ENCODE measurements around the gene TUBB2A.

- TF ChIP-seq MAX (IDR thresholded peaks at IDR 0.05; ENCODE audit: low read depth) (no peak), CTCF (IDR thresholded peaks at IDR 0.05) (peak; percentile 43), POLR2AphosphoS5 (IDR thresholded peaks at IDR 0.05; ENCODE audit: low read depth, low read length) (no peak), SIN3A (IDR thresholded peaks at IDR 0.05; ENCODE audit: borderline replicate concordance, low read depth, low read length) (no peak), TCF12 (IDR thresholded peaks at IDR 0.05) (no peak), TAF1 (IDR thresholded peaks at IDR 0.05; ENCODE audit: borderline replicate concordance, low read depth, low read length) (no peak), YY1 (IDR thresholded peaks at IDR 0.05; ENCODE audit: low read depth) (no peak), EP300 (IDR thresholded peaks at IDR 0.05; ENCODE audit: borderline replicate concordance in 1 of 2, low read depth in 1 of 2, low read length in 1 of 2) (no peak), GABPA (IDR thresholded peaks at IDR 0.05; ENCODE audit: low read depth) (no peak), MEF2A (IDR thresholded peaks at IDR 0.05; ENCODE audit: borderline replicate concordance, low read depth) (no peak)
Observed at GRCh38 chr6:3195695-3196497, 38.6 kb upstream of the TUBB2A start.

Data from SK-N-SH (cell line).